HEK293 (cell line): ENCODE data around the gene RPGRIP1L.

Experiments
- CTCF ChIA-PET: fragments of 350-600 bp; formaldehyde crosslinking; extraction: SDS; loops from one replicate; lab custom pipeline; 2021; ENCODE audit warnings: antibody characterized with exemption; lab: Yijun Ruan, JAX
- POLR2A ChIA-PET: fragments of 300-600 bp; formaldehyde crosslinking; extraction: SDS; loops from one replicate; lab custom pipeline; 2020; ENCODE audit warnings: antibody characterized with exemption, inconsistent platforms; lab: Yijun Ruan, JAX
- H3K27ac ChIP-seq: fragments of 200-500 bp; sonication (Bioruptor generic); 2 replicates; pipeline ENCODE4 v1.5.1; 2014; ENCODE audit warnings: low read depth, low read length, control low read depth, inconsistent platforms; ENCODE audit errors: extremely low read depth
- H3K36me3 ChIP-seq, 2 experiments: fragments of 200-500 bp in 1 of 2; sonication (Bioruptor generic) in 1 of 2; 1 replicate in 1 of 2; 2 replicates in 1 of 2; pipeline ENCODE4 v1.5.1; 2014 to 2017; ENCODE audit warnings: inconsistent platforms in 2 of 2, low read length in 2 of 2; ENCODE audit not compliant: control insufficient read depth in 2 of 2, insufficient read depth in 1 of 2
- H3K4me1 ChIP-seq: fragments of 200-500 bp; sonication (Bioruptor generic); 2 replicates; pipeline ENCODE4 v1.5.1; 2014; ENCODE audit warnings: mild to moderate bottlenecking, low read length, inconsistent platforms; ENCODE audit not compliant: control insufficient read depth, insufficient read depth
- H3K4me3 ChIP-seq: 2 replicates; pipeline ENCODE4 v1.5.1; 2011; ENCODE audit warnings: low read depth, mild to moderate bottlenecking, control low read depth, low read length, moderate library complexity
- H3K9me3 ChIP-seq: fragments of 200-500 bp; sonication (Bioruptor generic); 2 replicates; pipeline ENCODE4 v1.5.1; 2014; ENCODE audit warnings: low read depth, low read length, inconsistent platforms; ENCODE audit not compliant: control insufficient read depth, insufficient read depth
- FEZF1 ChIP-seq: fragments of 450-650 bp; formaldehyde crosslinking; IDR thresholded peaks from 2 replicates; pipeline ENCODE4 v1.5.1; 2016; ENCODE audit warnings: missing biosample characterization, missing genetic modification characterization
- GLI4 ChIP-seq: fragments of 450-650 bp; formaldehyde crosslinking; IDR thresholded peaks from 2 replicates; pipeline ENCODE4 v1.5.1; 2016; ENCODE audit warnings: missing biosample characterization, missing genetic modification characterization
- RBAK ChIP-seq: fragments of 450-650 bp; formaldehyde crosslinking; IDR thresholded peaks from 2 replicates; pipeline ENCODE4 v1.5.1; 2016; ENCODE audit warnings: missing biosample characterization, missing genetic modification characterization
- SP7 ChIP-seq: fragments of 450-650 bp; formaldehyde crosslinking; IDR thresholded peaks from 2 replicates; pipeline ENCODE4 v1.5.1; 2016; ENCODE audit warnings: missing biosample characterization, missing genetic modification characterization
- ZFP69B ChIP-seq: fragments of 450-650 bp; formaldehyde crosslinking; IDR thresholded peaks from 2 replicates; pipeline ENCODE4 v1.5.1; 2016; ENCODE audit warnings: missing biosample characterization, missing genetic modification characterization
- ZNF138 ChIP-seq: fragments of 450-650 bp; formaldehyde crosslinking; IDR thresholded peaks from 2 replicates; pipeline ENCODE4 v1.5.1; 2016; ENCODE audit warnings: missing biosample characterization, missing genetic modification characterization, borderline replicate concordance
- ZNF302 ChIP-seq: fragments of 450-650 bp; formaldehyde crosslinking; IDR thresholded peaks from 2 replicates; pipeline ENCODE4 v1.5.1; 2016; ENCODE audit warnings: missing biosample characterization, missing genetic modification characterization, low read depth
- ZNF501 ChIP-seq: fragments of 450-650 bp; formaldehyde crosslinking; IDR thresholded peaks from 2 replicates; pipeline ENCODE4 v1.5.1; 2016; ENCODE audit warnings: missing biosample characterization, missing genetic modification characterization
- ZNF514 ChIP-seq: fragments of 450-650 bp; formaldehyde crosslinking; IDR thresholded peaks from 2 replicates; pipeline ENCODE4 v1.5.1; 2016; ENCODE audit warnings: missing biosample characterization, missing genetic modification characterization
- ZNF521 ChIP-seq: fragments of 450-650 bp; formaldehyde crosslinking; IDR thresholded peaks from 2 replicates; pipeline ENCODE4 v1.5.1; 2017; ENCODE audit warnings: missing biosample characterization, mild to moderate bottlenecking, missing genetic modification characterization
- ZNF530 ChIP-seq: fragments of 450-650 bp; formaldehyde crosslinking; IDR thresholded peaks from 2 replicates; pipeline ENCODE4 v1.5.1; 2016; ENCODE audit warnings: low read depth, missing biosample characterization, missing genetic modification characterization
- TF ChIP-seq, protein P1 (sequence below): fragments of 450-650 bp; formaldehyde crosslinking; IDR thresholded peaks from 2 replicates; pipeline ENCODE4 v1.5.1; 2016; ENCODE audit warnings: missing biosample characterization, missing genetic modification characterization
- TF ChIP-seq, protein P2 (sequence below): fragments of 450-650 bp; formaldehyde crosslinking; IDR thresholded peaks from 2 replicates; pipeline ENCODE4 v1.5.1; 2016; ENCODE audit warnings: missing biosample characterization, missing genetic modification characterization, low read depth
- TF ChIP-seq, protein P3 (sequence below): fragments of 450-650 bp; formaldehyde crosslinking; IDR thresholded peaks from 2 replicates; pipeline ENCODE4 v1.5.1; 2017; ENCODE audit warnings: missing biosample characterization, missing genetic modification characterization
- TF ChIP-seq, protein P4 (sequence below): fragments of 450-650 bp; formaldehyde crosslinking; IDR thresholded peaks from 2 replicates; pipeline ENCODE4 v1.5.1; 2017; ENCODE audit warnings: missing biosample characterization, mild to moderate bottlenecking, missing genetic modification characterization, moderate library complexity

The RPGRIP1L gene

DNA sequence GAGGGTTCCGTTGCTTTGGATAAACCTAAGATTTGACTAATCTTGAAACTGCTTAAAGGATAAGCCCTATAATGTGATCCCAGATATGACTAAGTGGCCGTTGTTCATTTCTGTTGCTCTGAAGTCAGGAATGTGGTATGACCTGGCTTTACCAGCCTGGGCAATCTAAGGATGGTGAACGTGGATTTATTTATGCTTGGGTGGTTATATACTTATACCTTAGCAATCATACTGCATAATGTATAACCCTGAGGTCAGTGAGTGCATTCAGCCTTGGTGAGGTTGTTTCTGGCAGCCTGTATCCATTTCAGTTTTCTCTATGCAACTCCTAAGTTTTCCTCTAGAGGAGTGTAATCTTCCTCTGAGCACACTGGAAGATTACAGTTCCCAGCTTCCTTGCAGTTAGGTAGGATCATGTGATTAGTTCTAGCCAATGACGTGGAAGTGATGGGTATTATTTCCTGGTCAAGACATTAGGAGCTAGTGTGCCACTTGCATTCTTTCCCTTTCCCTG lies 42.2 kb upstream of the RPGRIP1L start:
- no peak for TF ChIP-seq SP7
- no peak for TF ChIP-seq ZNF302 (tag by site-specific recombination)
- TF ChIP-seq FEZF1 (tag by site-specific recombination) = peak; percentile 71
- TF ChIP-seq GLI4 (tag by site-specific recombination) = no peak
- TF ChIP-seq, protein P1, sequence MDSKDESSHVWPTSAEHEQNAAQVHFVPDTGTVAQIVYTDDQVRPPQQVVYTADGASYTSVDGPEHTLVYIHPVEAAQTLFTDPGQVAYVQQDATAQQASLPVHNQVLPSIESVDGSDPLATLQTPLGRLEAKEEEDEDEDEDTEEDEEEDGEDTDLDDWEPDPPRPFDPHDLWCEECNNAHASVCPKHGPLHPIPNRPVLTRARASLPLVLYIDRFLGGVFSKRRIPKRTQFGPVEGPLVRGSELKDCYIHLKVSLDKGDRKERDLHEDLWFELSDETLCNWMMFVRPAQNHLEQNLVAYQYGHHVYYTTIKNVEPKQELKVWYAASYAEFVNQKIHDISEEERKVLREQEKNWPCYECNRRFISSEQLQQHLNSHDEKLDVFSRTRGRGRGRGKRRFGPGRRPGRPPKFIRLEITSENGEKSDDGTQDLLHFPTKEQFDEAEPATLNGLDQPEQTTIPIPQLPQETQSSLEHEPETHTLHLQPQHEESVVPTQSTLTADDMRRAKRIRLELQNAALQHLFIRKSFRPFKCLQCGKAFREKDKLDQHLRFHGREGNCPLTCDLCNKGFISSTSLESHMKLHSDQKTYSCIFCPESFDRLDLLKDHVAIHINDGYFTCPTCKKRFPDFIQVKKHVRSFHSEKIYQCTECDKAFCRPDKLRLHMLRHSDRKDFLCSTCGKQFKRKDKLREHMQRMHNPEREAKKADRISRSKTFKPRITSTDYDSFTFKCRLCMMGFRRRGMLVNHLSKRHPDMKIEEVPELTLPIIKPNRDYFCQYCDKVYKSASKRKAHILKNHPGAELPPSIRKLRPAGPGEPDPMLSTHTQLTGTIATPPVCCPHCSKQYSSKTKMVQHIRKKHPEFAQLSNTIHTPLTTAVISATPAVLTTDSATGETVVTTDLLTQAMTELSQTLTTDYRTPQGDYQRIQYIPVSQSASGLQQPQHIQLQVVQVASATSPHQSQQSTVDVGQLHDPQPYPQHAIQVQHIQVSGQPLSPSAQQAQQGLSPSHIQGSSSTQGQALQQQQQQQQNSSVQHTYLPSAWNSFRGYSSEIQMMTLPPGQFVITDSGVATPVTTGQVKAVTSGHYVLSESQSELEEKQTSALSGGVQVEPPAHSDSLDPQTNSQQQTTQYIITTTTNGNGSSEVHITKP (tag by site-specific recombination) = 0 out of 2 replicates have a peak, but pooled peaks have one; percentile 23
- no peak for TF ChIP-seq ZNF521 (tag by site-specific recombination)
- TF ChIP-seq ZNF501 (tag by site-specific recombination) = no peak
- no peak for TF ChIP-seq ZNF138 (tag by site-specific recombination)
- TF ChIP-seq ZNF530 (tag by site-specific recombination) = no peak
- TF ChIP-seq ZFP69B = no peak
- TF ChIP-seq, protein P2, sequence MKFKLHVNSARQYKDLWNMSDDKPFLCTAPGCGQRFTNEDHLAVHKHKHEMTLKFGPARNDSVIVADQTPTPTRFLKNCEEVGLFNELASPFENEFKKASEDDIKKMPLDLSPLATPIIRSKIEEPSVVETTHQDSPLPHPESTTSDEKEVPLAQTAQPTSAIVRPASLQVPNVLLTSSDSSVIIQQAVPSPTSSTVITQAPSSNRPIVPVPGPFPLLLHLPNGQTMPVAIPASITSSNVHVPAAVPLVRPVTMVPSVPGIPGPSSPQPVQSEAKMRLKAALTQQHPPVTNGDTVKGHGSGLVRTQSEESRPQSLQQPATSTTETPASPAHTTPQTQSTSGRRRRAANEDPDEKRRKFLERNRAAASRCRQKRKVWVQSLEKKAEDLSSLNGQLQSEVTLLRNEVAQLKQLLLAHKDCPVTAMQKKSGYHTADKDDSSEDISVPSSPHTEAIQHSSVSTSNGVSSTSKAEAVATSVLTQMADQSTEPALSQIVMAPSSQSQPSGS (tag by site-specific recombination) = no peak
- TF ChIP-seq, protein P3, sequence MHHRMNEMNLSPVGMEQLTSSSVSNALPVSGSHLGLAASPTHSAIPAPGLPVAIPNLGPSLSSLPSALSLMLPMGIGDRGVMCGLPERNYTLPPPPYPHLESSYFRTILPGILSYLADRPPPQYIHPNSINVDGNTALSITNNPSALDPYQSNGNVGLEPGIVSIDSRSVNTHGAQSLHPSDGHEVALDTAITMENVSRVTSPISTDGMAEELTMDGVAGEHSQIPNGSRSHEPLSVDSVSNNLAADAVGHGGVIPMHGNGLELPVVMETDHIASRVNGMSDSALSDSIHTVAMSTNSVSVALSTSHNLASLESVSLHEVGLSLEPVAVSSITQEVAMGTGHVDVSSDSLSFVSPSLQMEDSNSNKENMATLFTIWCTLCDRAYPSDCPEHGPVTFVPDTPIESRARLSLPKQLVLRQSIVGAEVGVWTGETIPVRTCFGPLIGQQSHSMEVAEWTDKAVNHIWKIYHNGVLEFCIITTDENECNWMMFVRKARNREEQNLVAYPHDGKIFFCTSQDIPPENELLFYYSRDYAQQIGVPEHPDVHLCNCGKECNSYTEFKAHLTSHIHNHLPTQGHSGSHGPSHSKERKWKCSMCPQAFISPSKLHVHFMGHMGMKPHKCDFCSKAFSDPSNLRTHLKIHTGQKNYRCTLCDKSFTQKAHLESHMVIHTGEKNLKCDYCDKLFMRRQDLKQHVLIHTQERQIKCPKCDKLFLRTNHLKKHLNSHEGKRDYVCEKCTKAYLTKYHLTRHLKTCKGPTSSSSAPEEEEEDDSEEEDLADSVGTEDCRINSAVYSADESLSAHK = peak; percentile 48; the same call in 1 of the 2 replicates
- TF ChIP-seq ZNF514 = no peak
- TF ChIP-seq, all 188 proteins: peak for 3
- no peaks in the 10 kb centered on the region for H3K9me3 ChIP-seq
- no peak overlapping the region for H3K4me3 ChIP-seq
- peaks cover 25% of the 10 kb centered on the region for H3K4me1 ChIP-seq
- CTCF ChIA-PET = interaction anchor here (0.5 to 5.5 kb wide), 7 partner anchors 8 to 634 kb away, joined by 3 to 63 read pairs (median 3); no protein-coding TSS in a partner anchor
- POLR2A ChIA-PET = interaction anchor here (0.8 kb wide), 1 partner anchor 42 kb away, joined by 3 read pairs; the partner anchor contains the start of gene RPGRIP1L
- no peak overlapping the region for H3K27ac ChIP-seq
- no peaks in the 10 kb centered on the region; a peak in 1 of 3 replicates for H3K36me3 ChIP-seq

DNA sequence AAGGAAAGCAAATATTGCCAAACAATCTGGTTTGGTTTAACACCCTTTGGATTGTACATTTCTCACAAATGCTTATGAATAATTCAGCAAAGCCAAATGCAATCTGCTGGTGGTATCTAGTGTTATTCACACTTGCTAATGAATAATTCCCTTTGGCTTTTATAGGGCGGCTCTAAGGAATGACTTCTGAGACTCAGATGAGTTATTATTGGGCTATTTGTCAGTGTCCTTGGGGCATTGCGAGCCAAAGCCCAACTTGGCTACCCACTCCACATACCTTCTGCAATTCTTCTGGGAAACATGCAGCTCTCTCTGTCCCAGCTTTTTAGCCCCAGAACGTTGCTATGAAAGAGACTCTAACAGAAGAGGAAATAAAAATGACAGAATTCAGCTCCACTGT lies 41.4 kb upstream of the RPGRIP1L start:
- Histone ChIP-seq H3K27ac (no peak overlapping the region), H3K9me3 (no peaks in the 10 kb centered on the region), H3K4me1 (peaks cover 29% of the 10 kb centered on the region), H3K4me3 (no peak overlapping the region), H3K36me3 (no peaks in the 10 kb centered on the region; a peak in 1 of 3 replicates)
- POLR2A ChIA-PET = interaction anchor here (0.6 to 0.7 kb wide), 2 partner anchors 24 to 241 kb away, joined by 4 read pairs; no protein-coding TSS in a partner anchor
- CTCF ChIA-PET = interaction anchor here (0.5 to 5.5 kb wide), 7 partner anchors 9 to 294 kb away, joined by 3 to 63 read pairs (median 6); no protein-coding TSS in a partner anchor
- TF ChIP-seq RBAK (tag by site-specific recombination) = no peak
- TF ChIP-seq, protein P4, sequence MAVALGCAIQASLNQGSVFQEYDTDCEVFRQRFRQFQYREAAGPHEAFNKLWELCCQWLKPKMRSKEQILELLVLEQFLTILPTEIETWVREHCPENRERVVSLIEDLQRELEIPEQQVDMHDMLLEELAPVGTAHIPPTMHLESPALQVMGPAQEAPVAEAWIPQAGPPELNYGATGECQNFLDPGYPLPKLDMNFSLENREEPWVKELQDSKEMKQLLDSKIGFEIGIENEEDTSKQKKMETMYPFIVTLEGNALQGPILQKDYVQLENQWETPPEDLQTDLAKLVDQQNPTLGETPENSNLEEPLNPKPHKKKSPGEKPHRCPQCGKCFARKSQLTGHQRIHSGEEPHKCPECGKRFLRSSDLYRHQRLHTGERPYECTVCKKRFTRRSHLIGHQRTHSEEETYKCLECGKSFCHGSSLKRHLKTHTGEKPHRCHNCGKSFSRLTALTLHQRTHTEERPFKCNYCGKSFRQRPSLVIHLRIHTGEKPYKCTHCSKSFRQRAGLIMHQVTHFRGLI = peak; percentile 70
